Measurements from ENCODE around the gene SACS.
"Not testable (repeated sequence)": the region's sequence is repeated elsewhere in the genome, so short reads cannot be mapped to it uniquely, and the experiment has no call there.

Gene SACS

GRCh38 chr13:23356368-23356767 is 77.1 kb downstream of the SACS start:
- DNase-seq (ENCODE audit: low spot score): no peak

- DNase-seq (ENCODE audit: low spot score): no peak
Observed at GRCh38 chr13:23354520-23354919, 79.0 kb downstream of the SACS start.

DNA sequence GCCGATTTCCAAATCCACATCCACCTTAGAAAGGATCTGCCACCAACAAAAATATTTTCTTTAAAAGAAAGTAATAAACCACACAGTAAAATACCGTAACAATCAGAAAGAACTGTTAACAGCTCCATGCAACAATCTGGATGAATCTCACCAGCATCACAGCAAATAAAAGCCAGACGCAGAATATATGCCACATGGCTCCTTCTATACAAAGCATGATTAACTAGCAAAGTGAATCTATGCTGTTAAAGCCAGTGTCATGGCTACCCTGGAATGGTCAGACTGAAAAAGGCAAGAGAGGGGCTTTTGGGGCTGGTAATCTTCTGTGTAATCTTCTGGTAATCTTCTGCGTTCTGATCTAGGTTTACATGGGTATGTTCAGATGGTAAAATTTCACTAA is 81.3 kb downstream of the SACS start:
- no peak for DNase-seq (ENCODE audit: low spot score)

DNA sequence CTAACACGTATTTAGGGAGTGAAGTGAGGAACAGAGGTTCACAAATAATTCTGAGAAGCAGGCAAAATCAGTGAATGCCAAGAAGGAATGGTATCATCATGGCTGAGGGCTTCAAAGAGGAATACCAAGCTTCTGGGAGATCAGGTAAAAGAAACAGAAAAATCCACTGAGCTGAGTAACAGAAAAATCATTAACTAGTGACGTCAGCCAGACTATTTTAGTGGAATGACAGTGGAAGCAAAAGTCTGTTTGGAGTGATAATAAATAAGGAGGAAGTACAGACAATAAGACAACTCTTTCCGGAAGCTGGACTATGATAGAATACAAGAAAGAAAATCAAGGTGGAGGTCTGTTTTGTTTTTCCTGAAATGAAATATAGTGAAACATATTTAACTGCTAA is 83.5 kb downstream of the SACS start:
- DNase-seq (ENCODE audit: low spot score): no peak

- no peak for DNase-seq (ENCODE audit: low spot score)
Observed at GRCh38 chr13:23349161-23349897, 84.2 kb downstream of the SACS start.

GRCh38 chr13:23348262-23349127 is 85.0 kb downstream of the SACS start:
- no peak for DNase-seq (ENCODE audit: low spot score)

DNA sequence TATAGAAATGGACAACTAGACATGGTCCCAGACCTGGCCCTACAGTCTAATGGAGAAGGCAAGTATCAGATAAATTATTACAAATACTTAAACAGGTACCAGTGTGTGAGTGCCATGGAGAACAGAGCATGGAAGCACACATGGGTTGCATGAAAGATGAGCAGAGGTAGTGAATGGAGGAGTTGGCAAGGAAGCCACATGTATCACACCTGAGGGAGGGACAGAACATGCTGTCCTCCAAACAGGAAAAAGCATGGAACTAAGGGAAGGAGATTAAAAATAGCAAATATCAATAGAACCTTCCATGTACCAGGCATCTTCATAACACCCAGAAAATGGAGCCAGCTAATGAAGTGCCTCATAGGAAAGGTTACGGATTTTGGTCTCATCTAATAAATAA is 85.9 kb downstream of the SACS start:
- DNase-seq (ENCODE audit: low spot score): no peak

GRCh38 chr13:23344931-23345595 is 88.4 kb downstream of the SACS start:
- DNase-seq (ENCODE audit: low spot score): peak; percentile 54

DNA sequence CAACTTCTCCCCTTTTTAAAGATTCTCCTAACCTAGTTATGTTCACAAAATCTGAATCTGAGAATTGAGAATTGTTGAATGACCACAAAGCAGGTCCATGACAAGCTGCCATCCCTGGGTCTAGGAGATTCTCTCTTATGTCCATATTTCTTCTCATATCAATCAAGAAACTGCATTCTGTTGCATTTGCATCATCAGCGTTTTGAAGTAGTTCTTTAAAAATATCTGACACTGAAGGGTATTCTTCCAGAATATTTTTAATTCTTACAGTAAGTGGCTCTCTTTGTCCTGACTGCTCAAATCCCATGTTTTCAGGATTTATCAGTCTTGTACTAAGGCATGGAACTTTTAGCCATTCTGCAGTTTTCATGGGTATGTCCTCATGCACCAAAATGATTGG is 94.3 kb downstream of the SACS start:
- DNase-seq (ENCODE audit: low spot score): no peak

GRCh38 chr13:23330356-23330755 is 103.1 kb downstream of the SACS start:
- no peak for DNase-seq (ENCODE audit: low spot score)

DNA sequence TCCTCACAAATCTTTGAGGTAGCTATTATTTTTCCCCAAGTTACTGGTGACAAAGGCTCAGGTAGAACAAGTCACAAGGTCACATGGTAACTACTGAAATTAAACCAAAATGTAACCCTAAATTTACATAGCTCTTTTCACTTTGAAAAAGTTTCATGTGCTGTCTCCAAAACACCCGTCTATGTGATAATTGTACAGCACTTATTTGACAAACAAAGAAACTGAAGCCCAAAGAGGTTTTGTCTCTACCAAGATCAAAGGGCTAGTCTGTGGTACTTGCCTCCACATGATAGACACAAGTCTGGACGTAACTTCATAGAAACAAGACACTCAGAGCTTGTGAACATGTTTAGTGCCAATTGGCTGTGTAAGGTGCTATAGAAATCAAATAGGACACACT is 108.3 kb downstream of the SACS start:
- no peak for DNase-seq (ENCODE audit: low spot score)

GRCh38 chr13:23323946-23324709 is 109.4 kb downstream of the SACS start:
- peak; percentile 29 for DNase-seq (ENCODE audit: low spot score)

GRCh38 chr13:23322353-23323336 is 110.9 kb downstream of the SACS start:
- DNase-seq (ENCODE audit: low spot score): no peak

DNA sequence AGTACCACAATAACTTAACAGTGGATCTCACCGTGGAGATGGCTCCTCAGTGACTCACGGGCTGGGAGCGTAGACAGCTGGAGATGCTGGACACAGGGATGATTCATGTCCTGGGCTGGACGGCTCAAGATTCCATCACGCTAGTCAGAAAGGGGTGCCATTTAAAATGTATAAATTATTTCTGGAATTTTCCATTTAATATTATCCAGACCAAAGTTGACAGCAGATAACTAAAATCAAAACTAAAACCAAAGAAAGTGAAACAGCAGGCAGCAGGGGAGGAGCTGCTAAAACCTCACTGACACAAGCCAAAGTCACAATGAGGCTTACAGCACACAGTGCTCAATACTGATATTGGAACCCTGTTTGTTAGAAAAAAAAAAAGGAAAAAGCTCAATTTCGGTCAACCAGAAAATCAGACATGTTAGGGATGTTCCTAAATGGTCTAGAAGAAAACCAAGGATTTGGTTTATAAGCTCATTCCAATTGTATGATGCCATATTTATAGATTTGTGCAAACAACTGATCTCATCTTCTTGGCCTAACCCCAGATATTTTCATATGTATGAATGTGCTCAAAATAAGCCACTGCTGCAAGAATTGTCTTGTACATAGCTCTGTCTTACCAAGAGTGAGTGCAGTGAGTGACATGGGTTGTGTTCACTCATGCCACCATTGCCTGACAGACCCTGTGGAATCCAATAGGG is 111.8 kb downstream of the SACS start:
- no peak for DNase-seq (ENCODE audit: low spot score)

DNA sequence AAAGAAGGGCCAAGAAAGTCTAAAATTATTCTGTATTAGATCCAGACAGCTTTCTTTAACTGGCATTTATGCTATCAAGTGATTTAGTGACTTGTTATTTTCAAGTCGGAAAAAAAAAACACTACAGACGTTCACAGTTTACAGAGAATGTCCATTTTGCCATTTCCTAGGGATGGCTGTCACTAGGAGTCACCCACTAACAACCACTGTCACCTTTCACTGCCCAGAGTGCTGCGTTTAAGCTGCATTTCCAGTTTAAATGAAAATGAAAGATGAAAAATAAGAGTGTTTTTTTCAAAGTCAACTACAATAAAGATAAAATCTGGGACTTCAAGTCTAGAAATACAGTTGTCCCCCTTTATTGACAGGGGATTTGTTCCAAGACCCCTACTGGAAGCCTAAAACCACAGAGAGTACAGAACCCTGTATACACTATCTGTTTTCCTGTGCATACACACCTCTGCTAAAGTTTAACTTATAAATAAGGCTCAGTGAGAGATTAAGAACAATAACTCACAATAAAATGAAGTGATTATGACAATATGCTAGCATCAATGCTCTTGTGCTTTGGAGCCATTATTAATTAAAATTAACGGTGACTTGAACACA is 112.5 kb downstream of the SACS start:
- DNase-seq (ENCODE audit: low spot score): no peak

DNA sequence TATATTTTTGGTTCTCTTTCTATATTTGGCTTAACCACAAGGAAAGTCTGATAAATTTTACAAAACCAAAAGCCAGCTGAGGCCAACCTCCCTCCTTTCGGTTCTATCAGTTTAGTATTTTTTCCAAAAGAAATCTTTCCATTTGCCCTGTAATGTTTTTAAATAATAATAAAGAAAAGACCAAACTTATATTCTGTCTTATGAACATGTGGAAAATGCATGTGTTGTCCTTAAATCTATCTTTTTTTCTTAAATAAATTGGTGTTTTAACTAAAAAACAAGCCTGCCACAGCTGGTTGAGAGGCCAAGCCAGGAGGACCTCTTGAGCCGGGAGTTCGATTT is 113.6 kb downstream of the SACS start:
- no peak for DNase-seq (ENCODE audit: low spot score)

GRCh38 chr13:23314837-23315236 is 118.7 kb downstream of the SACS start:
- not testable (repeated sequence) for DNase-seq (ENCODE audit: low spot score)

DNA sequence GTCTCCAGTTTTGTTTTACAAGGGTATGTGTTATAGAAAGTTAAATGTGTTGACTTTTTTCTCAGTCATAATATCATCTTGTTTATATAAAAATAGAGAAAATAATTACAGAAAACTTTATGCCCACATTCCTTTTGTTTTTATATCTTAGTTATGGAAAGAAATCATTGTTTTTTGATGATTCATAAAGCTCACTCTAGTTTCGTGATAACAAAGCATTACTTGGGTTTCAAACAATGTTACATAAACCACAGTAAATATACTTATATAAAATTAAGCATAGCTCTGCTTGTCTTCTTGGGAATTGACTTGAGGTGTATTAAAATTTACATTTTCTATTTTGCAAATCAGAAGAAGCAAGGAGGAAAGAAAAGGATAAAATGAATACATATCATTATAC is 140.9 kb downstream of the SACS start:
- no peak for DNase-seq (ENCODE audit: low spot score)

DNA sequence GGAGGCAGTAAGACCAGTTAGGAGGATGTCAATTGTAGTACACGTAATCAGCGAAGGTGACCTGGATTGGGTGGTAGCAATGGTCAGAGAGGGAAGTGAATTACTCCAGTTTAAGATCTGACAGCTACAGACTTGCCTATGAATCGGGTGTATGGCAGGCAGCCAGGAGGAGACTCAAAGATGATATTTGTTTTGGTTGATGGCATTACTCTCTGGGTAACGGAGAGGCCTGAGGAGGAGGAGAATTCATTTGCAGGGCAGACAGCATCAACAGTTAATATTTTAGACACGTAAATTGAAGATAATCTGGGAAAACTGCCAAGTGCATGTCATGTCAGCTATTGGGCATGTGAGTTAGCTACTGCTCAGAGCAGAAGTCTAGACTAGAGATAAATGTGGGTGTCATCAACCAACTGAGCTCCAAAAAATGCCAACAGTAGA is 143.6 kb downstream of the SACS start:
- peak; percentile 22 for DNase-seq (ENCODE audit: low spot score)

DNA sequence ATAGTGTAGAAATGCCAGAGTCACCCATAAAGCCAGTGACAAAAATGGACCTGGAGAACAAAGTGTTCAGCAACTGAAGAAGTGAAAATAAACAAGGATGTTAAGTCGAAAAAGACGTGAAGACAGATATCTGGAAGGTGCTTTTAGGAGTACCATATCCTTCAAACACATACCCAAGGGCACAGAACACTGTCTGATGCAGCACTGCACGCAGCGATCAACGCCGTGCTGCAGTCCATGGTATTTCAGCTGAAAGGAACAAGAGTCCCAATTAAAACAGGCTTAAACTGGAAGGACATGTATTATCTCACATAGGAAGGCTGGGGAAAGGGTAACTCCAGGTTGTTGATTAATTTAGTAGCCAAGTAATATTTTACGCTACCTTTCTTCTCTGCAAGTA is 144.5 kb downstream of the SACS start:
- DNase-seq (ENCODE audit: low spot score): no peak

Data from Ammon's horn (tissue), 1 donor.